ENCODE measurements around the gene DENND2D.
A peak's percentile ranks its signal among the peaks of the same experiment; 100 is the strongest.

Gene DENND2D

GRCh38 chr1:111164151-111164550 lies 36.3 kb downstream of the DENND2D start:
- DNase-seq: no peak

DNA sequence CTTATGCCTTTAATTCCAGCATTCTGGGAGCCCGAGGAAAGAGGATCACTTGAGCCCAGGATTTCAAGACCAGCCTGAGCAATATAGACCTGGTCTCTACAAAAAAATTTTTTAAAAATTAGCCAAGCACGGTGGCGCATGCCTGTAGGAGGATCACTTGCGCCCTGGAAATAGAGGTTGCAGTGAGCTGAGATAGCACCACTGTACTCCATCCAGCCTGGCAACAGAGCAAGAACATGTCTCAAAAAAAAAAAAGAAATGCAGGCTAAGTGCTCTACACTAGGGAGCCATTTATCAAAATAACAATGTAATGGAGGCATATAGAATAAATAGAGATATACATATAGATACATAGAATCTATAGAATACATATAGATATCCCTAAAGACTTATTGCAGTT lies 37.1 kb downstream of the DENND2D start:
- no peak for DNase-seq

DNA sequence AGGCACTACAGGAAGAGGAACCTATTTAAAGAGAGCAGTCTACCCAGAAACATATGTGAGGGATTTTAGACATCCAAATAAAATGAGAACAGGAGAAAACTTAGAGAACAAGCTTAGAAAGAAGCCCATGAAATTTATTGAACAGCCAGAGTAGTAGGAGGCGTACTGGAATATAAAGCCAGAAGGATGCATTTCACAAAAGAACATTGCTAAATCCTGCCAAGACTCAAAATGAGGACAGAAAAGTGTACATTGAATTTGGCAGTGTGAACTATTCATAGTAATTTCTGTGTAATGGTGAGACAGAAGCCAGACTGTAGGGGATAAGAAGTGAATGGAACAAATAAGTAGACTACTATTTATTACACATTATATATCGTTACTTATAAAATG lies 38.0 kb downstream of the DENND2D start:
- no peak for DNase-seq

GRCh38 chr1:111161843-111162487 lies 38.5 kb downstream of the DENND2D start:
- DNase-seq: no peak

- no peak for DNase-seq
Observed at GRCh38 chr1:111157431-111157830, 43.0 kb downstream of the DENND2D start.

- DNase-seq: no peak
Observed at GRCh38 chr1:111154021-111154999, 46.1 kb downstream of the DENND2D start.

- no peak for DNase-seq
Observed at GRCh38 chr1:111151838-111152237, 48.6 kb downstream of the DENND2D start.

GRCh38 chr1:111148376-111148881 lies 52.0 kb downstream of the DENND2D start:
- no peak for DNase-seq

- no peak for DNase-seq
Observed at GRCh38 chr1:111147948-111148347, 52.5 kb downstream of the DENND2D start.

DNA sequence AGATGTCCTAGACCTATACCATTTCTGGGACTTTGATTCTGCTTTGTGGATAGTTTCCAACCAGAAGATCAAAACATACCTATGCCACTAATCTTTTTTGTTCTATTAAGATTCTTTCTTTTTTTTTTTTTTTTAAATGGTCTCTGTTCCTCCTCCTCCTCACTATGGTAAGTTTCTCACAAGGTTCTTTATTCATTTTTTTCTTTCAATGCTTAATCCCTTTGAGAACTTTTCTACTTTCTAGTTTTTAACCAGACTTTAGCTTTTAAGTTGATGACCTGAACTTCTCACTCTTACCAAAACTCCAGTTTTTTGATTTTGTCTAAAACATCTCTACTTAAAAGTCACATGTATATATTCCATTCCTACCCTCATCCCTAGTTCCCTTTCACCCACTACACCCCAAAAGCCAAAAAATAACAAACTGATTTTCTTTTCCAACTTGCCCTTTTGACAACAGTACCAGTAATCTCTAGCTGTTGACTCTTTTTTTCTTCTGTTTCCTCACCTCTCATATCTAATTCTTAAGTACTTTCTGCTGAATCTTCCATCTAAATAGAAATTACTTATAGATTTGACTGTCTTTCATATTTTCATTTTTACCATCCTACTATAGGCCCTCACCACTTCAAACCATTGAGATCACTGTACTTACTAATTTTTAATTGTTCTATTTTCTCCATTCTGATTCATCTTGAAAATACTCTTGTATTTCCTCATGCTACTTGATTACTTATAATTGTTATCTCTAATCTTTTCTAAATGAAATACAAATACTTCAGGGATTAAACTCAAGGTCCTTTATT lies 54.3 kb downstream of the DENND2D start:
- DNase-seq: no peak

DNA sequence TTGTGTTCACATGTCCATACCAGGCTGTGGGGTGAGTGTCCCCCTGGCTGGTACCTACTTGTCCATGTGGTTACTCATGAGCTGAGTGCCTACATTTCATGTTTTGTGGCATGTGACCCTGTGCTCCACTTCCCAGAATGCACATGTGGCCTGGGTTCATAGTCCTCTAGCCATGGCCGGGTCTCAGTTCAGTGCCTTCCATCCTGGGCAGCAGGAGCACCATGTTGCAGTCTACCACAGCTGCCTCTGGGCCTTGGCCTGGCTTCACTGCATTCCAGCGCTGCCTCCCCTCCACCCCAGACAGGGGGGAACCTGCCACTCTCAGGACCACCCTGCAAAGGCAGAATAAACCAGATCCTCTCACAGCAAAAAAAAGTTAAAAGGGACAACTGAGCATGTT lies 54.9 kb downstream of the DENND2D start:
- DNase-seq: no peak

DNA sequence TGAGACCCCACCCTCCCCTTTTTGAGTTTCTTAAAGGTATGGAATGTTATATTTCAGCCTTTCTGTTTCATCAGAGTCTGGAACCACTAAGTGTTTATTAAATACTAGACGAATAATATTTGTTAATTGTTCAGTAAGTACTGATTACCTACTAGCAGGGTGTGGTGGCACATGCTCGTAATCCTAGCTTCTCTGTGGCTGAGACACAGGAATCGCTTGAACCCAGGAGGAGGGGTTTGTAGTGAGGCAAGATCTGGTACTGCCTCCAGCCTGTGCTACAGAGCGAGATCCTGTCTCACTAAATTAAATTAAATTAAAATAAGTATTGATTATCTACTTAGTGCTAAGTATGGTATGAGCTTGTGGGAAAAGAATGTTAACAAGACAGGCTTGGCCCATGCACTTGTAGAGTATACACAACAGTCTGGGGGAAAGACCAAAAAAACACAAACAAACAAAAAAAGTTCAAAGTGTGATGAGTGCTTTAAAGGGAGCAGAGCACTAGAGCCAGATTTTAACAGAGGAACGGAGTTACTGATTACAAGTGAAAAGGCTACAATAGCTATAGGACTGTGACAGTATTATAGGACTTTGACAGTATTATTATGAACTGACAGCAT lies 58.0 kb downstream of the DENND2D start:
- DNase-seq: no peak

- no peak for DNase-seq
Observed at GRCh38 chr1:111141245-111142220, 58.9 kb downstream of the DENND2D start.

GRCh38 chr1:111140680-111140967 lies 59.8 kb downstream of the DENND2D start:
- DNase-seq: no peak

GRCh38 chr1:111139956-111140679 lies 60.3 kb downstream of the DENND2D start, which contains the start of the genes CEPT1 and DRAM2:
CEPT1 (plus strand) TSS chr1:111140223; CDS start chr1:111147715, 7,492 bp downstream.
DRAM2 (minus strand) TSS chr1:111140093; CDS start chr1:111131554, 8,539 bp downstream.
- peak; percentile 64 for DNase-seq

GRCh38 chr1:111139324-111139955 lies 61.0 kb downstream of the DENND2D start:
- DNase-seq: no peak

Measured in NCI-H1436 treated with DMSO at 0.1 percent for 48 hours (cell line).